Measurements from ENCODE around the gene CREB3. TPM values are rescaled to one million over a fixed set of nuclear protein-coding genes. Genes with fewer than 3 reads are reported as not detected.

Gene CREB3
- total RNA-seq, 1 donor from 2014 or later = 28.1 TPM

DNA sequence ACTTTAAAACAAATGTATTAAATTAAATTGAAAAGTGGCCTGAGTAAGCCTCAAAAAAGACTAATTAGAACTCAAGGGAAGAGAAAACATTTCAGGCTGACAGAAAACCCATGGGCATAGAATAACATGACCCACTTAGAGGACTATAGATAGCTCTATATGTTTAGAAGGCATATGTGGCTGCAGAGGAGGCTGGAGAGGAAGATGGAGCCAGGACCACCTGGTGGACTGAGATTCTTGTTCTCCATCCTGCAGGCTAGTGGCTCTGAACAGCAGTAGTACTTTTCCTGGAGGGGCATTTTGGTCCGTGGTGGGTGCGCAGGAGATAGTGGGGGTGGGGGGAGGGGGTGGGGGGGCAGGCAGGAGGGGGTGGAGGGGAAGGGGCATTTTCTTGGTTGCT, 48.6 kb downstream of the CREB3 start:
- Histone ChIP-seq H3K36me3 (peaks cover 7% of the 10 kb centered on the region), H3K27me3 (ENCODE audit: low read depth) (no peaks in the 10 kb centered on the region), H3K27ac (no peak overlapping the region), H3K4me3 (no peak overlapping the region), H3K4me1 (peaks cover 1% of the 10 kb centered on the region), H3K9me3 (no peaks in the 10 kb centered on the region)
- intact Hi-C loops (cut with DNase I) = no loop called here
- no peak for DNase-seq
- TF ChIP-seq, protein P1, sequence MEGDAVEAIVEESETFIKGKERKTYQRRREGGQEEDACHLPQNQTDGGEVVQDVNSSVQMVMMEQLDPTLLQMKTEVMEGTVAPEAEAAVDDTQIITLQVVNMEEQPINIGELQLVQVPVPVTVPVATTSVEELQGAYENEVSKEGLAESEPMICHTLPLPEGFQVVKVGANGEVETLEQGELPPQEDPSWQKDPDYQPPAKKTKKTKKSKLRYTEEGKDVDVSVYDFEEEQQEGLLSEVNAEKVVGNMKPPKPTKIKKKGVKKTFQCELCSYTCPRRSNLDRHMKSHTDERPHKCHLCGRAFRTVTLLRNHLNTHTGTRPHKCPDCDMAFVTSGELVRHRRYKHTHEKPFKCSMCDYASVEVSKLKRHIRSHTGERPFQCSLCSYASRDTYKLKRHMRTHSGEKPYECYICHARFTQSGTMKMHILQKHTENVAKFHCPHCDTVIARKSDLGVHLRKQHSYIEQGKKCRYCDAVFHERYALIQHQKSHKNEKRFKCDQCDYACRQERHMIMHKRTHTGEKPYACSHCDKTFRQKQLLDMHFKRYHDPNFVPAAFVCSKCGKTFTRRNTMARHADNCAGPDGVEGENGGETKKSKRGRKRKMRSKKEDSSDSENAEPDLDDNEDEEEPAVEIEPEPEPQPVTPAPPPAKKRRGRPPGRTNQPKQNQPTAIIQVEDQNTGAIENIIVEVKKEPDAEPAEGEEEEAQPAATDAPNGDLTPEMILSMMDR (IDR thresholded peaks at IDR 0.05) = no peak
- ATAC-seq = no peak

DNA sequence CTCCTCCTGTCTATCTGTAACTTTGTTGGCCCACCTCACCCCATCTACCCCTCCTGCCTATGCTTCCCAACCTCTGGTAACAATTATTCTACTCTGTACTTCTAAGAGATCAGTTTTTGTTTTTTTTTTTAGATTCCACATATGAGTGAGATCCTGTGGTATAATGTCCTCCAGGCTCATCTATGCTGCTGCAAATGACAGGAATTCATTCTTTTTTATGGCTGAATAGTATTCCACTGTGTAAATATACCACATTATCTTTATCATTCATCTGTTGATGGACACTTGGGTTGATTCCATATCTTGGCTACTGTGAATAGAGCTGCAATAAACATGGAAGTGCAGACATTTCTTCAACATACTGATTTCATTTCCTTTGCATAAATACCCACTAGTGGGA, 51.0 kb downstream of the CREB3 start:
- Histone ChIP-seq H3K27ac (no peak overlapping the region), H3K4me3 (no peak overlapping the region), H3K36me3 (peaks cover 12% of the 10 kb centered on the region), H3K9me3 (no peaks in the 10 kb centered on the region), H3K27me3 (ENCODE audit: low read depth) (no peaks in the 10 kb centered on the region), H3K4me1 (no peaks in the 10 kb centered on the region)
- intact Hi-C loops (cut with DNase I) = no loop called here
- TF ChIP-seq, protein P1 (IDR thresholded peaks at IDR 0.05) = no peak
- ATAC-seq (no peak), DNase-seq (no peak)

Small RNA genes within 50 kb of the gene (microRNA-seq; reads per million reads assigned to microRNA genes)
- gene MIR6852 (ENCODE audit: borderline number of aligned reads) (not detected), gene MIR6853 (ENCODE audit: borderline number of aligned reads) (not detected)

Other genes starting within 250 kb of the CREB3 start
- gene RUSC2, start 242.6 kb upstream of the CREB3 start, total RNA-seq = 23.6 TPM
- 44.0 TPM for gene TESK1, start 127.4 kb upstream of the CREB3 start, total RNA-seq
- 4.5 TPM for gene CD72, start 114.3 kb upstream of the CREB3 start, total RNA-seq
- 1.5 TPM for gene SIT1, start 81.7 kb upstream of the CREB3 start, total RNA-seq
- 24,340 TPM for gene RMRP, start 74.6 kb upstream of the CREB3 start, total RNA-seq
- gene CCDC107, start 74.4 kb upstream of the CREB3 start, total RNA-seq = 28.9 TPM
- 1.2 TPM for gene ARHGEF39, start 67.5 kb upstream of the CREB3 start, total RNA-seq
- not detected for gene CA9, start 58.7 kb upstream of the CREB3 start, total RNA-seq
- 110 TPM for gene TPM2, start 42.7 kb upstream of the CREB3 start, total RNA-seq
- gene TLN1, start 471 bp upstream of the CREB3 start, total RNA-seq = 406 TPM
- 68.0 TPM for gene GBA2, start 16.6 kb downstream of the CREB3 start, total RNA-seq
- gene RGP1, start 16.6 kb downstream of the CREB3 start, total RNA-seq = 29.6 TPM
- gene MSMP, start 21.6 kb downstream of the CREB3 start, total RNA-seq = not detected
- 20.6 TPM for gene NPR2, start 58.9 kb downstream of the CREB3 start, total RNA-seq
- gene SPAG8, start 79.6 kb downstream of the CREB3 start, total RNA-seq = 13.3 TPM
- gene HINT2, start 82.4 kb downstream of the CREB3 start, total RNA-seq = 32.6 TPM
- gene FAM221B, start 96.1 kb downstream of the CREB3 start, total RNA-seq = 0.32 TPM
- gene TMEM8B, start 96.6 kb downstream of the CREB3 start, total RNA-seq = 12.6 TPM
- not detected for gene OR13J1, start 137.7 kb downstream of the CREB3 start, total RNA-seq
- gene HRCT1, start 173.5 kb downstream of the CREB3 start, total RNA-seq = 8.7 TPM
- gene SPAAR, start 176.8 kb downstream of the CREB3 start, total RNA-seq = 11.9 TPM
- gene OR2S2, start 225.5 kb downstream of the CREB3 start, total RNA-seq = not detected

Measured in lower lobe of right lung (tissue), 2 donors.